Measurements from ENCODE around the gene ANKH.

ANKH gene

GRCh38 chr5:14759744-14760547, 111.6 kb downstream of the ANKH start:
- no peak for DNase-seq (ENCODE audit: low read depth)

GRCh38 chr5:14757850-14758249, 113.7 kb downstream of the ANKH start:
- DNase-seq (ENCODE audit: low read depth), result no peak

GRCh38 chr5:14756478-14756877, 115.1 kb downstream of the ANKH start:
- DNase-seq (ENCODE audit: low read depth), result no peak

- DNase-seq (ENCODE audit: low read depth), result no peak
Observed at GRCh38 chr5:14753947-14754346, 117.6 kb downstream of the ANKH start.

GRCh38 chr5:14753292-14753691, 118.3 kb downstream of the ANKH start:
- DNase-seq (ENCODE audit: low read depth), result no peak

- DNase-seq (ENCODE audit: low read depth), result no peak
Observed at GRCh38 chr5:14752497-14753071, 119.0 kb downstream of the ANKH start.

- no peak for DNase-seq (ENCODE audit: low read depth)
Observed at GRCh38 chr5:14750712-14751111, 120.9 kb downstream of the ANKH start.

- DNase-seq (ENCODE audit: low read depth), result no peak
Observed at GRCh38 chr5:14749579-14750101, 121.9 kb downstream of the ANKH start.

GRCh38 chr5:14748180-14748900, 123.2 kb downstream of the ANKH start:
- DNase-seq (ENCODE audit: low read depth), result no peak

GRCh38 chr5:14745753-14746152, 125.8 kb downstream of the ANKH start:
- DNase-seq (ENCODE audit: low read depth), result no peak

- no peak for DNase-seq (ENCODE audit: low read depth)
Observed at GRCh38 chr5:14745188-14745563, 126.4 kb downstream of the ANKH start.

- DNase-seq (ENCODE audit: low read depth), result no peak
Observed at GRCh38 chr5:14744296-14745187, 127.0 kb downstream of the ANKH start.

- no peak for DNase-seq (ENCODE audit: low read depth)
Observed at GRCh38 chr5:14743601-14744295, 127.8 kb downstream of the ANKH start.

GRCh38 chr5:14742498-14742897, 129.1 kb downstream of the ANKH start:
- DNase-seq (ENCODE audit: low read depth), result no peak

GRCh38 chr5:14741801-14742440, 129.7 kb downstream of the ANKH start:
- no peak for DNase-seq (ENCODE audit: low read depth)

- no peak for DNase-seq (ENCODE audit: low read depth)
Observed at GRCh38 chr5:14741131-14741530, 130.4 kb downstream of the ANKH start.

- DNase-seq (ENCODE audit: low read depth), result no peak
Observed at GRCh38 chr5:14739981-14740380, 131.6 kb downstream of the ANKH start.

- no peak for DNase-seq (ENCODE audit: low read depth)
Observed at GRCh38 chr5:14739538-14739937, 132.0 kb downstream of the ANKH start.

GRCh38 chr5:14738050-14738449, 133.5 kb downstream of the ANKH start:
- DNase-seq (ENCODE audit: low read depth), result no peak

- DNase-seq (ENCODE audit: low read depth), result no peak
Observed at GRCh38 chr5:14737291-14737690, 134.3 kb downstream of the ANKH start.

- no peak for DNase-seq (ENCODE audit: low read depth)
Observed at GRCh38 chr5:14735944-14736343, 135.6 kb downstream of the ANKH start.

Measured in CMK (cell line).